Endometrium (tissue), 2 donors: Measurements from ENCODE around the gene DKKL1.

Experiments
- FAIRE-seq: peaks from 2 replicates; lab custom pipeline; 2012; peaks lifted over from hg19 to GRCh38; lab: Jason Lieb, UNC
- donor health status: control.
- donor health status: control.

Gene DKKL1

GRCh38 chr19:49396738-49397505 lies 33.2 kb downstream of the DKKL1 start:
- FAIRE-seq, result no peak

DNA sequence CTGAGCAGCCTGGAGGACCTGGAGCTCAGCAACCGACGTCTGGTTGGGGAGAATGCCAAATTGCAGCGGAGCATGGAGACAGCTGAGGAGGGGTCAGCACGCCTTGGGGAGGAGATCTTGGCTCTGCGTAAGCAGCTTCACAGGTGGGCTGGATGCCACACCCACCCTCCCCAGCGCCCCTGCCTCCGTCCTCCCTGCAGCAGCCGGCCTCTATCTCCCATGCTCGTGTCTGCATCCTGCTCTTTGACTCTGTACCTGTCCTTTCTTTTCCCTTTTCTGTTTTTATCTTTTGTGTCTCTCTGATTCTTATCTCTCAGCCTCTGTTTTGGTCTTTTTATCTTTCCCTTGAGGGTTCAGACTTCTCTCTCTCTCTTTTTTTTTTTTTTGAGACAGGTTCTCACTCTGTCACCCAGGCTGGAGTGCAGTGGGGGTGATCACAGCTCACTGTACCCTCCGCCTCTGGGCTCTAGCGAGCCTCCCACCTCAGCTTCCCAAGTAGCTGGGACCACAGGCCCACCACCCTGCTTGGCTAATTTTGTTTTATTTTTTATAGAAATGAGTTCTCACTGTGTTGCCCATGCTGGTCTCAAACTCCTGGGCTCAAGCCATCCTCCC lies 34.4 kb downstream of the DKKL1 start:
- FAIRE-seq, result no peak

GRCh38 chr19:49398931-49399330 lies 35.3 kb downstream of the DKKL1 start:
- no peak for FAIRE-seq

GRCh38 chr19:49400029-49400428 lies 36.4 kb downstream of the DKKL1 start:
- no peak for FAIRE-seq

DNA sequence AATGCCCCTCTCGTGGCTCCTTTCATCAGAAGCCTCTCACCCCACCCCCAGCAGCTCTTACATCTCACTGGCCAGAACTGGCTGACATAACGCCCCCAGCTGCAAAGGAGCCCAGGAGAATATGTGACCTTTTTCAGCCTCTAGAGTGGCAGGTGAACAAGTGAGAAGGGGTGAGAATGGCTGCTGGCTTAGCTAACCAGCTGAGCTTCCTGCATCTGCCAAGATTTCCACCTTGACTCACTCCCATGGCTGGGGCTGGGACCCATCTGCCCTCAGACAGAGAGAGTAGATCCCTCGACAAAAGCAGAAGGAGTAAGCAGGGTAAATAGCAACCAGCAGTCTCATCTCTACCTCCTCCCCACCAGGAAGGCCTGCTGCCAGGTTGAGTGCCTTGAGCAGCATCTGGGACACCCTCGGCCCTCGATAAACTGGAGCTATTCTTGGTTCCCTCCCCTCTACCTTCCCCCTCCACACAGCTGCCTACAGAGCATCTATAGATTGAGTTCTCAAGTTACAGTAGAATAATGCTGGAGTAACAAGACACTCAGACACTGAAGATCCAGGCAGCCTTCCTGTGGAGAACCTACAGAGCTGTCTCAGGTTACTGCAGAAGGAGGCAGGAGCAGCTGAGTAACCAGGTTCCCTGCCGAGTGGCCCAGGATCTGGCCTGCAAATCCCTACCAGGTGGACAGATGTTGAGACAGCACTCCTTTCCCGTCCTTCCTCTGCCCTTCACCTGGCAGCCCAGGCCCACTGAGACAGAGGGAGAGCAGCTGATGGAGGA lies 39.9 kb downstream of the DKKL1 start:
- FAIRE-seq, result no peak

DNA sequence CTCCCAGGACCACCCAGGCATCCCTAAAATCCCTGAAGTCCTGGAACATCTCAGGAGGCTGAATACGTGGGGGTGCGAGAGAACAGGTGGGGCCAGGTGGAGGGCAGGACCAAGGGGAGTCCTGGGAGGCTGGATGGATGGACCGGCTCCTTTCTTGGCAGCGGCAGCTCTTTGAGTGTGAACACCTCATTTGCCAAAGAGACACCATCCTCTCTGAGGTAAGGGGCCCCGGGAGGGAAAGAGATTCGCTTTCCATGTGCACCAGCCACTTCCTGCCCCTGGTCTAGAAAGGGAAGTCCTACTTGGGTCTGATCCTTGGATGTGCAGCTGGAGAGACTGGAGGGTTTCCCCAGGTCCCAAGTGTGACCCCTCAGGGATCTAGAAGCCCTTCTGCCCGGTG lies 43.4 kb downstream of the DKKL1 start:
- no peak for FAIRE-seq

GRCh38 chr19:49407482-49408015 lies 43.9 kb downstream of the DKKL1 start:
- no peak for FAIRE-seq

- no peak for FAIRE-seq
These were observed 45.3 kb downstream of the DKKL1 start for GRCh38 chr19:49408816-49409440.

GRCh38 chr19:49409441-49410029 lies 45.9 kb downstream of the DKKL1 start:
- FAIRE-seq, result no peak

- FAIRE-seq, result no peak
These were observed 48.1 kb downstream of the DKKL1 start for GRCh38 chr19:49411681-49412326.

- FAIRE-seq, result no peak
These were observed 49.7 kb downstream of the DKKL1 start for GRCh38 chr19:49413348-49413747.

GRCh38 chr19:49414256-49414655 lies 50.6 kb downstream of the DKKL1 start:
- no peak for FAIRE-seq

DNA sequence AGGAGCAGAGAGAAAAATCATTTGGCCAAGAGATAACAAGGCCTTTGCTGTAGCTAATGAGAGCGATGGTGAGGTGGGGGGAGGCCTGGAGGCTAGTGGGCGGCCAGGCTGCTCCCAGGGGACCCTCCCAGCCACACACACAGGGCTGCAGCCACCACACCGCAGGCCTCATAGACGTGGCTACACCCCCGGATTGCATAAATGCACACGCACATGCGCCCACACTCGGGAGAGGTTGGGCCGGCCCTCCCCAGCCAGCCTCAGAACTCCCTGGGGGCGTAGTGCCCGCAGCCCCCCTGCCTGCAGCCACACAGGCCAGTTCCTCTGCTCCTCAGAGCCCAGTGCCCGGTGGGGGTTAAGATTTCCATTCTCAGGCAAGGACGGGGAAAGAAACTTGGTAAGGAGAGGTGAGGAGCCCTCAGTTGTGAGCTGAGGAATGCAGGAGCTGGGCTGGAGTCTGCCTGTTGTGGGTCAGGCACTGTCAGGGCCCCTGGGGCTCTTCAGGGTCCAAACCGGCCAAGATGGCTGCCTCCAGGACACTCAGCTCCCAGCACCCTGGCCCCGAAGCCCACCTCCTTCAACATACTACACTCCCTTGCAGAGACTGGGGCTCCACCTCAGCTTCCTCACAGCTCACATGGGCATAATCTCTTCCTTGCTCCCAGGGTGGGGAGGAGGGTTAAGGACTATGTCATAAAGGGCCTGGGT lies 51.6 kb downstream of the DKKL1 start:
- FAIRE-seq, result no peak

GRCh38 chr19:49415810-49416200 lies 52.1 kb downstream of the DKKL1 start:
- FAIRE-seq, result no peak

DNA sequence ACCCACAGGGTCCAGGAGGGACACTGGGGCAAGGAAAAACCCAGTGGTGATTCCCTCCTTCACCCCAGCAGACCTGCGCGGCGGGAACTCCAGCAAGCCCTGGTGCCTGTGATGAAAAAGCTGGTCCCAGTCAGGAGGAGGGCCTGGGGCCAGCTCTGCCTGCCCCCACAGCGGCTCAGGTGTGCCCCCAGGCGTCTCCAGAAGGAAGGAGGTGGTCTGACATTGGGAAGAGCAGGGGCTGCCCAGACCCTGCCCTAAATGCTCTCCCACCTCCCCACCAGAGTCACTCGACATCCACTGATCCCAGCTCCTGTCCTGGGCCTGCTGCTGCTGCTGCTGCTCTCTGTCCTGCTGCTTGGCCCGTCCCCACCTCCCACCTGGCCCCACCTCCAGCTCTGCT lies 53.4 kb downstream of the DKKL1 start:
- no peak for FAIRE-seq

DNA sequence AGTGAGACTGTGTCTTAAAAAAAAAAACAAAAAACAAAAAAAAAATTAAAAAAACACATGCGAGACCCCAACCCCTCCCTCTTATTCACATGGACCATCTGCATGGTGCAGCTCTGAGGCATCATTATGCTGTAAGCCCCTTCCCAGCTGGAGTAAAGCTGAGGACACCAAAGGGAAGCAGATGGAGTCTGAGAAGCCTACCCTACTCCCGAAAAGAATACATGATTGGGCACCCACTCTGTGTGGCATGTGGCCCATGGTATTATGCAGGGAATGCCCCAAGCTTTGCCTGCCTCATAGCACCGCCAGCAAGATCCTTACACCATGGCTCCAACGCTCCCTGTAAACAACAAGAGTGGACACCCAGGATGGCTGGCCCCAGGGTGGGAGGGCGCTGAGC lies 54.8 kb downstream of the DKKL1 start:
- FAIRE-seq, result no peak

- no peak for FAIRE-seq
These were observed 55.5 kb downstream of the DKKL1 start for GRCh38 chr19:49419173-49419572.

- FAIRE-seq, result no peak
These were observed 56.5 kb downstream of the DKKL1 start for GRCh38 chr19:49420227-49420626.

GRCh38 chr19:49421039-49421877 lies 57.6 kb downstream of the DKKL1 start:
- peak; percentile 85 for FAIRE-seq

GRCh38 chr19:49421878-49422202 lies 58.2 kb downstream of the DKKL1 start:
- no peak for FAIRE-seq
